HG03045 (cell line): ENCODE measurements around the gene B3GNT3.
A peak's percentile ranks its signal among the peaks of the same experiment; 100 is the strongest.

ENCODE experiments used
- ATAC-seq: cut with Tn5 transposase; IDR thresholded peaks from one replicate; pipeline ENCODE4 v1.9.1; 2021; ENCODE audit warnings: mild to moderate bottlenecking, moderate library complexity; ENCODE audit not compliant: unreplicated experiment

B3GNT3 gene

DNA sequence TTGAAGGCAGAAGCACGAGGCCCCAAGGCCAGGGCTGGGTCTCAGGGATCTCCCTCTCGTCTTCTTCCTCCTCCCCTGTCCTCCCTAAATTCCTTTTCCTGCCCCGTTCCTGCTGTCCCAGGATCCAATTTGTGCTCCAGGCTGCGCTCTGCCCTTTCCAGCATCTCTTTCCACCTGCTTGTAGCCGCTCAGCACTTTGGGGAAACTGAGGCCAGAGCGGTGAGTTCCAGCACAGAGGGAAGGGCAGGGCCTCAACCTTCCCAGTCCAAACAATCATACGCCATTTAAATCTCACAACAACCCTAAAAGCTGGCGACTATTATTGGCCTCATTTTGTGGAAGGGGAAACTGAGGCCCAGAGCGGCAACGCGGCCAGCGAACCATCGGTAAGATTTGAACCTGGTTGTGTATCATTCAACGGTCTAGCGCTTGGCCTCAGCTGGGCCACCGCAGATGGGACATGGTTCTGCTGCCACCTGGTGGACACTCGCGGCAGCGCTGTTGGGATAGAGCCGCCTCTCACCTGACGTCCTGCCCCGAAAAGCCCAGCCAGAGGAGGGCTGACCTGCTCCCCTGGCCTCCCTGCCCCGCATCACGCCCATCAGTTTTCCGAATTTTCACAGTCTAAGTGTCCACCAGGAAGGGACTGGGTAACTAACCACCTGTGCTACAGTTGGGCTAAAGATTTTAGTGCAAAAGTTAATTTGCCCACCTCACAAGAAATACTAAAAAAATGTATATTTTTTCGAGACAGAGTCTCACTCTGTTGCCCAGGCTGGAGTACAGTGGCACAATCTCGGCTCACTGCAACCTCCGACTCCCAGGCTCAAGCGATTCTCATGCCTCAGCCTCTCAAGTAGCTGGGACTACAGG is 60.6 kb downstream of the B3GNT3 start:
- no peak for ATAC-seq

DNA sequence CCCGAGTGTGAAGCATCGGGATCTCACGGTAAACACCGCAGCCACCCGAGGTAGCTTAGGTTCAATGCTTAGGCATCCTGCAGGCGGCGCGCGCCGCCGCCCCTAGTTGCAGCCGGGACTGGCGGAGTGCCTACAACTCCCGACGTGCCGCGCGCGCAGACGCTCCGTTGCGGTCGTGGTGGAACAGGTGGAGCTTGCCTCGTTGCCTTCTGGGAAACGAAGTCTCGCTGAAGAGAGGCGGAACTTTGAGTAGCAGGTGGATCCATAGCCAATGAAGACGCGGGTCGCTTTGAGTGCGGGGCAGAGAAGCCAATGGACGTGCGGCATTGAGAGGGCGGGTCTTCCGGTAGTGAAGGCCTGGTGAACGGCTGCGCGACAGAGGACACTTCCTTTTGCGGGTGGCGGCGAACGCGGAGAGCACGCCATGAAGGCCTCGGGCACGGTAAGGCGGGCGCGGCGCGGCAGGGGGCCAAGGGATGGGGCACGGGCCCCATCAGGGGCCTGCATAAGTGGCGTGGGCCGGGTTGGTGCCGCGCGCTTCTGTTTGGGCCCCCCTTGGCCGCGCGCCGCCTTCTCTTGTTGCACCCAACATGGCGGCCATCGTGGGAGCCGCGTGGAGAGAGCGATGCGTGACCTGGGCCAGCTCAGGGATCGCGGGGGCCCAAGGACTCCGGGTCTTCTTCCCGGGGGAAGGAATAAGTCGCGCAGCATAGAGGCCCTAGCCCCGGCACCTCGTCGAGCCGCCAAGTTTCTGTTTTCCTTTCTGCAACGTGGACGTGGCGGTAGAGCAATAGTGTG is 64.8 kb downstream of the B3GNT3 start, which contains the start of gene RPL18A:
TSS of gene RPL18A (plus strand) at position 378 of the 798 bp plus-strand sequence. CDS start at position 425, 47 bp downstream.
- ATAC-seq, result peak; percentile 91

DNA sequence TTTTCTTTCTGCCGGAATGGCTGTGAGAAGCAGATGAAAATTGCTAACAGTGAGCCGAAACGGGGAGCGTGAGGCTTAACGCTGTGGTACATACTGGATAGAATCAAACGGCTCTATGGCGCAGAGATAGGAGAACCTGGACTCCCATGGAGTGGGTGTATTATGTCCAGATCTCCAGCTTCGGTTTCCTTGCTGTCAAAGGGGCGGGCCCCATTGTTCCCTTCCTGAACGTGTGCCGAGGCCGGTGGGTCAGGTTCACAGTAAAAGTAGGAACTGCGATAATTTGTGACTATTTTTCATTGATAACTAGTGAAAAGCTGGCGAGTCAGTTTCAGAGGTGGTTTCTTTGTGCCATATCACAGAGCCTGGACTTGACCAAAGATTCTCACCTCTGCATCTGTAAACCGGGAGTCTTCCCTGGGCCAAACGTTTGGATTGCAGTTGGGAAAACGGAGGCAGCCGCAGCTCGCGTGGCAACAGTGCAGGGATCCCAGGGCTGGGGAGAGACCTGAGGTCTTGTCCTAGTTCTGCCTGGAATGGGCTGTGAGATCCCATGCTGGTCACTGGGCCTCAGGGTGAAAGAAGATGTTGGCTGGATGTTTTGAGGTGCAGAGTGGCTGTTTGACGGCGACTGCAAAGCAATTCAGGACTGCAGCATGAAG is 65.5 kb downstream of the B3GNT3 start:
- no peak for ATAC-seq

DNA sequence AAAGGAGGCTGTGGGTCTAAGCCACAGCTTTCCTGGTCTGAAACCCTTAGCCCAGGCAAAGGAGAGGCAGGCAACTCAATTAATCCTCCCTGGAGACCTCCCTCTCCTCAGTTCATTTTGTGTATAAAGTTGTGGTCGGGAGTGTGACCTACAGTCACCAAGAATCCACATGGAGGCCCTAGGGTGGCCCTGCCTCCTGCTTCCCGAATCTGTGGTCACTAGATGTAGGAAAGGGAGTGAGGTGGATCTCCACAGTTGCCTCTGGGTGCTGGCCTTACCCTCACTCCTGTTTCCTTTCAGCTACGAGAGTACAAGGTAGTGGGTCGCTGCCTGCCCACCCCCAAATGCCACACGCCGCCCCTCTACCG is 66.0 kb downstream of the B3GNT3 start:
- ATAC-seq, result no peak

DNA sequence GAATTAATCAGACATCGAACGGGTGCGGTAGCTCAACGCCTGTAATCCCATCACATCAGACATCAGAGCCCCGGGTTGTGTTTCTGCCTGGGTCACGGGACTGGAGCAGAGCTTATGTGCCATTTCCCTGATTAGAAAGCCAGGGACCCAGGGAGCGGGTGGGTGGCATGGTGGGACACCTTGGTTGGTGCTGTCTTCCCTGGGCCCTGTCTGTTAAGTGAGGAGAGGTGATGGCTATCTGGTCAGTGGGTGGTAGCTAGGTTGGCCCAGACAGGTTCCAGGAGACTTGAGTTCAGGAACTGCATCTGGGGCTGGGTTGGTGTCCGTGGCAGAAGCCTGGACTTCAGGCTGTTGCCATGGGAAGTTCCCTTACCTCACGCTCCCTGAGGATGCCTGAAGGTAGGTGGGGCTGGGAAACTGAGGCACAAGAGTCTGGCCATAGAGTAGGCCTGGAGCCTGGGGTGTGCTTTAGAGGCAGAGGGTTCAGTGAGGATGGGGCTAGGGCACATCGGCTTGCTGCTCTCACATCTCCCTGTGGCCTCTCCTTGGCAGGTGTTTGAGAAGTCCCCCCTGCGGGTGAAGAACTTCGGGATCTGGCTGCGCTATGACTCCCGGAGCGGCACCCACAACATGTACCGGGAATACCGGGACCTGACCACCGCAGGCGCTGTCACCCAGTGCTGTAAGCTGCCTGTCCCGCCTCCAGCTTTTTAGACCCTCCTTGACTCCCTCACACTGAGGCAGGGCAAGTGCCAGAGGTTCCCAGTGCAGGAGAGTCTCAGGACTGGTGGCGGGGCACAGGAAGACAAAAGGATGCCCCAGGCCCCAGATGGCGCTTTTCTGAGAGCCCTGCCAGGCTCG is 66.8 kb downstream of the B3GNT3 start:
- ATAC-seq, result no peak

DNA sequence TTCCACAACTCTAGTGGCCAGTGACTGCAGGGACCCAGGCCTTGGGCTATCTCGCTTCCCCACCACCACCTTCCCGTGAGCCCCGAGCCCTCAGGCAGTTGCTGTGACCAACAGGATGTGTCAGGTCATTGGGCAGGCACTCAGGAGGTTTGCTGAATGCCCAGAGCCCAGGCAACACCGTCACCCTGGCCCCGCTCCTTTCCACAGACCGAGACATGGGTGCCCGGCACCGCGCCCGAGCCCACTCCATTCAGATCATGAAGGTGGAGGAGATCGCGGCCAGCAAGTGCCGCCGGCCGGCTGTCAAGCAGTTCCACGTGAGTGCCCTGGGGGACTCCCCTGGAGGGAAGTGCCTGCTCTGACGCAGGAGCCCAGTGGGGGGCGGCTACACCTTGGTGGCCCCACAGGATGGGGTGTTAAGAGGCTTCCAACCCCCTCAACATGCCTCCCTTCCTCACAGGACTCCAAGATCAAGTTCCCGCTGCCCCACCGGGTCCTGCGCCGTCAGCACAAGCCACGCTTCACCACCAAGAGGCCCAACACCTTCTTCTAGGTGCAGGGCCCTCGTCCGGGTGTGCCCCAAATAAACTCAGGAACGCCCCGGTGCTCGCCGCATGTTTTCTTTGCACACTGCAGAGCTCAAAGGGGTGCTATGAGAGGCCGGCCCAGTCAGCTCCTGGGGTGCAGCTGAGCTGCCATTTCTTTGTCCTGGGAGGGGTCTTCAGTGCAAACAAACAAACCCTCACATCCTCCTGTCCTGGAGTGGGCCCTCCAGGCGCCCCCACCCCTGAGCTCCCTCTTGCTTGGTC is 68.0 kb downstream of the B3GNT3 start:
- no peak for ATAC-seq
